Neuronal stem cell (in vitro differentiated cells): Measurements from ENCODE around the gene TCAIM.

ENCODE experiments used
- DNase-seq: peaks from one replicate; pipeline ENCODE4 v3.0.0-alpha.2; 2013; ENCODE audit warnings: low spot score
- H2AFZ ChIP-seq: one replicate; pipeline ENCODE4 v1.6.1; 2013; ENCODE audit warnings: mild to moderate bottlenecking, low read length, inconsistent platforms
- H2AK5ac ChIP-seq: 2 replicates; pipeline ENCODE4 v1.6.1; 2013; ENCODE audit warnings: low read depth, mild to moderate bottlenecking, inconsistent platforms, low read length, moderate library complexity, mixed read lengths
- H2BK120ac ChIP-seq: 2 replicates; pipeline ENCODE4 v1.6.1; 2013; ENCODE audit warnings: low read depth, mild to moderate bottlenecking, inconsistent platforms, low read length, moderate library complexity, mixed read lengths
- H2BK12ac ChIP-seq: one replicate; pipeline ENCODE4 v1.6.1; 2013; ENCODE audit warnings: low read length, inconsistent platforms
- H2BK15ac ChIP-seq: 2 replicates; pipeline ENCODE4 v1.6.1; 2013; ENCODE audit warnings: mild to moderate bottlenecking, low read length, inconsistent platforms, mixed read lengths
- H2BK5ac ChIP-seq: one replicate; pipeline ENCODE4 v1.6.1; 2013; ENCODE audit warnings: inconsistent platforms, mild to moderate bottlenecking, low read length, moderate library complexity
- H3K14ac ChIP-seq: one replicate; pipeline ENCODE4 v1.6.1; 2013; ENCODE audit warnings: low read length, inconsistent platforms
- H3K18ac ChIP-seq: 2 replicates; pipeline ENCODE4 v1.6.1; 2013; ENCODE audit warnings: low read length, inconsistent platforms
- H3K23ac ChIP-seq: 2 replicates; pipeline ENCODE4 v1.6.1; 2013; ENCODE audit warnings: low read depth, mild to moderate bottlenecking, mixed read lengths, low read length, inconsistent platforms; ENCODE audit not compliant: poor library complexity
- H3K27ac ChIP-seq: replicated peaks from 3 replicates; pipeline ENCODE4 v1.5.1; 2013; ENCODE audit warnings: low read length, inconsistent platforms
- H3K27me3 ChIP-seq, 3 experiments: 2 replicates each; pipeline ENCODE4 v1.6.1; 2013; ENCODE audit warnings: low read length in 3 of 3, mild to moderate bottlenecking in 2 of 3, inconsistent platforms in 1 of 3, low read depth in 1 of 3, mixed read lengths in 1 of 3, moderate library complexity in 1 of 3; ENCODE audit not compliant: control insufficient read depth in 3 of 3, insufficient read depth in 3 of 3
- H3K36me3 ChIP-seq, 2 donors: replicated peaks in 1 of 2; 2 replicates each; pipeline ENCODE4 v1.6.1; 2013; ENCODE audit warnings: low read length in 2 of 2; ENCODE audit not compliant: control insufficient read depth in 2 of 2, insufficient read depth in 2 of 2
- H3K4ac ChIP-seq: 2 replicates; pipeline ENCODE4 v1.6.1; 2013; ENCODE audit warnings: inconsistent platforms, mild to moderate bottlenecking, low read length, moderate library complexity
- H3K4me1 ChIP-seq, 2 donors: 1 replicate in 1 of 2; 2 replicates in 1 of 2; pipeline ENCODE4 v1.6.1; 2013; ENCODE audit warnings: low read length in 2 of 2, low read depth in 1 of 2; ENCODE audit not compliant: control insufficient read depth in 2 of 2, insufficient read depth in 1 of 2
- H3K4me2 ChIP-seq: one replicate; pipeline ENCODE4 v1.6.1; 2013; ENCODE audit warnings: mild to moderate bottlenecking, low read length, inconsistent platforms; ENCODE audit not compliant: insufficient read depth, poor library complexity, severe bottlenecking
- H3K4me3 ChIP-seq, 2 donors: 2 replicates each; pipeline ENCODE4 v1.5.1; 2013; ENCODE audit warnings: low read length in 2 of 2, mild to moderate bottlenecking in 2 of 2, inconsistent platforms in 1 of 2, moderate library complexity in 1 of 2
- H3K79me1 ChIP-seq: one replicate; pipeline ENCODE4 v1.6.1; 2013; ENCODE audit warnings: low read depth, mild to moderate bottlenecking, inconsistent platforms, low read length, moderate library complexity
- H3K9ac ChIP-seq: one replicate; pipeline ENCODE4 v1.6.1; 2013; ENCODE audit warnings: mild to moderate bottlenecking, low read depth, low read length, inconsistent platforms; ENCODE audit not compliant: poor library complexity
- H3K9me3 ChIP-seq, 2 donors: replicated peaks in 1 of 2; 2 replicates each; pipeline versions ENCODE3 to v1.6.1; 2013; ENCODE audit warnings: low read length in 2 of 2, mild to moderate bottlenecking in 2 of 2, inconsistent platforms in 1 of 2, low read depth in 1 of 2, mixed read lengths in 1 of 2, moderate library complexity in 1 of 2; ENCODE audit not compliant: control insufficient read depth in 2 of 2, insufficient read depth in 1 of 2
- H4K8ac ChIP-seq: one replicate; pipeline ENCODE4 v1.6.1; 2013; ENCODE audit warnings: low read depth, mild to moderate bottlenecking, inconsistent platforms, low read length, moderate library complexity
- H4K91ac ChIP-seq: one replicate; pipeline ENCODE4 v1.6.1; 2013; ENCODE audit warnings: low read length, low read depth, mild to moderate bottlenecking, inconsistent platforms; ENCODE audit not compliant: poor library complexity
- WGBS, 2 donors: extraction: QIAGEN DNeasy Blood & Tissue Kit; methylation state at CpG; one replicate each; pipeline ENCODE4 v1.1.7; 2013; ENCODE audit warnings: missing lambda C conversion rate in 2 of 2, mixed read lengths in 1 of 2; ENCODE audit not compliant: insufficient read length in 2 of 2, insufficient replicate concordance in 1 of 2; ENCODE audit errors: extremely low coverage in 2 of 2; 5-methylcytosine and 5-hydroxymethylcytosine counted together

TCAIM gene

DNA sequence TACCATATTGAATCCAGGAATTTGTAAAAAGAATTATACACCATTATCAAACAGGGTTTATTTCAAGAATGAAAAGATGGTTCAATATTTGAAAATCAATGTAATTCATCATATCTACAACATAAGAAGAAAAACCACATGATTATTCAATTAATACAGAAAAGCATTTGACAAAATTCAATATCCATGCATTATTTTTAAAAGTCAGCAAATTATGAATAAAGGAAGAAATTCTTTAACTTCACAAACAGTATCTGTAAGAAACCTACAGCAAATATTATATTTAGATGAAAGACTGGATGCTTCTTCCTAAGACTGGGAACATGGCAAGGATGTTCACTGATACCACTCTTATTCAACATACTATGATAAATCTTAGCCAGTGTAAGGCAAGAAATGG is 41.3 kb upstream of the TCAIM start:
- no peak overlapping the region for H2BK12ac ChIP-seq
- no peak overlapping the region for H3K27ac ChIP-seq
- H3K18ac ChIP-seq = no peak overlapping the region
- H3K4ac ChIP-seq = no peak overlapping the region
- H4K8ac ChIP-seq = no peak overlapping the region
- H2BK15ac ChIP-seq = no peak overlapping the region
- H3K36me3 ChIP-seq = no peaks in the 10 kb centered on the region
- H3K14ac ChIP-seq = no peak overlapping the region
- no peak overlapping the region for H3K4me3 ChIP-seq
- no peak overlapping the region for H3K9ac ChIP-seq
- H2AK5ac ChIP-seq = no peak overlapping the region
- no peak overlapping the region for H4K91ac ChIP-seq
- no peak overlapping the region for H3K4me2 ChIP-seq
- DNase-seq = no peak
- H2BK120ac ChIP-seq = no peak overlapping the region
- H3K27me3 ChIP-seq = no peaks in the 10 kb centered on the region
- no peak overlapping the region for H2AFZ ChIP-seq
- no peaks in the 10 kb centered on the region for H3K79me1 ChIP-seq
- H2BK5ac ChIP-seq = no peak overlapping the region
- H3K23ac ChIP-seq = no peak overlapping the region
- H3K9me3 ChIP-seq = no peaks in the 10 kb centered on the region
- H3K4me1 ChIP-seq = no peaks in the 10 kb centered on the region

DNA sequence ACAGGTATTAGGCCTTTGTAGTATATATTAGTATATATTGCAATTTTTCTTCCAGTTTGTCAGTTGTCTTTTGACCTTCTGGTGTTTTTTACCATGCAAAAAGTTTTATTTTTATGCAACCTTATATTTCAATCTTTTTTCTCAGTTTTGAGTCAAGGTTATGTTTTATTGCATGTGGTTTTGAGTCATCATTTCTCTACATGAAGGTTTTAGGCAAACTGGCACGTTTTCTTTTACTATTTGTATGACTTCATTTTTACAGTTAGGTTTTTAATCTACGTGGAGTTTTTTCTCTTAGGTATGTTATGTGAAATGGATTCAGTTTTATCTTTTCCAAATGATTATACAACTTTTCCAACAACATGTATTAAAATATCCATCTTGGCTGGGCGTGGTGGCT is 36.8 kb upstream of the TCAIM start:
- H3K4me2 ChIP-seq = no peak overlapping the region
- H3K36me3 ChIP-seq = no peaks in the 10 kb centered on the region
- H2AFZ ChIP-seq = no peak overlapping the region
- peaks cover 0 to 4% (median 0%) of the 10 kb centered on the region in 3 experiments for H3K27me3 ChIP-seq
- H2BK12ac ChIP-seq = no peak overlapping the region
- H3K9me3 ChIP-seq = no peaks in the 10 kb centered on the region
- no peak overlapping the region for H3K27ac ChIP-seq
- H4K8ac ChIP-seq = no peak overlapping the region
- no peak overlapping the region for H3K14ac ChIP-seq
- H3K18ac ChIP-seq = no peak overlapping the region
- no peaks in the 10 kb centered on the region for H3K79me1 ChIP-seq
- no peak overlapping the region for H3K4ac ChIP-seq
- no peak overlapping the region for H2AK5ac ChIP-seq
- WGBS, 2 donors = no CpG with 5 or more reads among the region's 3 CpGs
- DNase-seq = no peak
- no peak overlapping the region for H3K4me3 ChIP-seq
- H4K91ac ChIP-seq = no peak overlapping the region
- no peak overlapping the region for H2BK15ac ChIP-seq
- no peak overlapping the region for H2BK120ac ChIP-seq
- H3K9ac ChIP-seq = no peak overlapping the region
- no peak overlapping the region for H2BK5ac ChIP-seq
- no peaks in the 10 kb centered on the region for H3K4me1 ChIP-seq
- H3K23ac ChIP-seq = no peak overlapping the region

DNA sequence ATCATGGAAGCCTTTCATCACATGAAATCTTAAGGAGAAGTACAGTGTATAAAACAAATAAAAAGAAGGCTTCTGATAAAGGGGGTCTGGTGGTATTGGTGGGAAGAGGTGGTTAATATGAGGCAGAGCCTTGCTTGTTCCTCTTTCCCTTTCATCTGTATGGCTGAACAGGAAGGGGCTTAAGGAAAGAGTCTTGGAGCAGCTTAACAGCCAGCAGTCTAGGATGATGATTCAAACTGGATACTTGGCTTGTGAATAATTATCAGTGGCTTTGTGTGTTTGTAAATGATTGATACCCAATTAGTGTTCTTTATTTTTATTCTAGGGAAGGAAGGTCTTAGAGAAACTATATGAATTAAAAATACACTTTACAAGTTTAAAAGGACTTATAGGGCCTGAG is 29.1 kb upstream of the TCAIM start:
- H3K4me3 ChIP-seq = no peak overlapping the region
- no peak overlapping the region for H3K9ac ChIP-seq
- H2BK5ac ChIP-seq = no peak overlapping the region
- H3K9me3 ChIP-seq = no peaks in the 10 kb centered on the region
- no peak overlapping the region for H2BK15ac ChIP-seq
- no peak overlapping the region for H2BK120ac ChIP-seq
- no peak overlapping the region for H3K14ac ChIP-seq
- H3K4me2 ChIP-seq = no peak overlapping the region
- H4K91ac ChIP-seq = no peak overlapping the region
- H3K27ac ChIP-seq = no peak overlapping the region
- H2AK5ac ChIP-seq = no peak overlapping the region
- DNase-seq = no peak
- no peak overlapping the region for H4K8ac ChIP-seq
- H3K36me3 ChIP-seq = no peaks in the 10 kb centered on the region
- no peak overlapping the region for H3K4ac ChIP-seq
- no peaks in the 10 kb centered on the region for H3K4me1 ChIP-seq
- H3K27me3 ChIP-seq = no peaks in the 10 kb centered on the region
- H3K18ac ChIP-seq = no peak overlapping the region
- no peak overlapping the region for H2AFZ ChIP-seq
- H3K79me1 ChIP-seq = no peaks in the 10 kb centered on the region
- no peak overlapping the region for H2BK12ac ChIP-seq
- no peak overlapping the region for H3K23ac ChIP-seq

DNA sequence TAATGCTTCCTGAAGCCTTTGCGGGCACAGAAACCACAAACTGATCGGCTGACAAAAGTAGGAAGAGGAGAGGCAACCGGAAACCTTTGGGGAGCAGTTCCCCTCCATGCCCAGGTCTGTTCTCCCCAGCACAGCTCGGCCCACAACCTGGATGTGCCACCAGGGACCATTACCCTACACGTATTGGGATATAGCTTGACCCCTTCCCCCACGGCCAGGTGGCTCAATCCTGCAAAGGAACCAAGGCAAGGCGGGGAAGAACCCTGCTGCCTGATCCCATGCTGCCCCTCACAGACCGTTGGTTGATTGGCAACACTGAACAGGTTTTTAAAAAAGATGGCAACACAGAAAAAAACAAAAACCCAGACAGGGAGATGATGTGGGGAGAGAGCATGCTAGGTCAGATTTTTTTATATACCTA is 19.7 kb upstream of the TCAIM start:
- Histone ChIP-seq H3K36me3 (no peaks in the 10 kb centered on the region), H3K79me1 (no peaks in the 10 kb centered on the region), H2AFZ (no peak overlapping the region), H3K9me3 (no peaks in the 10 kb centered on the region), H3K4me2 (no peak overlapping the region), H3K4me1 (no peaks in the 10 kb centered on the region), H2BK5ac (no peak overlapping the region), H3K14ac (no peak overlapping the region), H3K4ac (no peak overlapping the region), H2AK5ac (no peak overlapping the region), H4K91ac (no peak overlapping the region), H2BK12ac (no peak overlapping the region), H2BK15ac (no peak overlapping the region), H3K27me3 (no peaks in the 10 kb centered on the region), H3K4me3 (no peak overlapping the region), H2BK120ac (no peak overlapping the region), H4K8ac (no peak overlapping the region), H3K23ac (no peak overlapping the region), H3K18ac (no peak overlapping the region), H3K9ac (no peak overlapping the region), H3K27ac (no peak overlapping the region)
- no CpG with 5 or more reads among the region's 8 CpGs for WGBS, 2 donors
- no peak for DNase-seq
